Adrenal gland (tissue), 5 donors: ENCODE data around the gene MFN2.

ENCODE experiments used
- POLR2A ChIP-seq, 2 donors: fragments of 450-650 bp; IDR thresholded peaks; one replicate each; pipeline ENCODE4 v1.6.1; 2017; ENCODE audit warnings: antibody characterized with exemption in 2 of 2, mild to moderate bottlenecking in 2 of 2, moderate library complexity in 1 of 2
- TF ChIP-seq, protein P1 (sequence below), 6 experiments: fragments of 450-650 bp in 4 of 6; fragments of 200-600 bp in 2 of 6; sonication (generic) in 1 of 6; IDR thresholded peaks; 1 replicate in 5 of 6; 2 replicates in 1 of 6; pipeline versions ENCODE4 v1.5.1 to v1.8.0; 2016 to 2021; ENCODE audit warnings: antibody characterized with exemption in 6 of 6, mild to moderate bottlenecking in 2 of 6, moderate library complexity in 1 of 6
- donor health status: DM: no; HTN: no; CAD: no.

DNA sequence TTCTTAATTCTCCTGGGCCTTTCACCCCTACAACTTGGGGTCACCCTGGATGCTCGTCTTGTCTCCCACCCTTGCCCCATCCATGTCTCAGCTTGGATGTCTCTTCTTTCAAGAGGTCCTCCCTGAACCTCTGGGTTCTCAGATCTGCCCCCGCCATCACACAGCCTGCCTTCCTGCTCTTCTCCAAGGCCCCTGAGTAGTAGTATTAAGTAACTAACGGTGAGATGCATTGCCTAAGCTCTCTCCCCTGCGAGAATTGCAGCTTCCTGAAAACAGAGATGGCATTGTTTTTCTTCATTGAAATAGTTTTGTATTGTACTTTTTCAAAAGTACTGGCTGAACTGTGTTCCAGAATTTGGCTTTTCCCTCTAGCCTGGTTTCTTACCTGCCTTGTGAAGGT, 55.1 kb downstream of the MFN2 start:
- TF ChIP-seq, protein P1, sequence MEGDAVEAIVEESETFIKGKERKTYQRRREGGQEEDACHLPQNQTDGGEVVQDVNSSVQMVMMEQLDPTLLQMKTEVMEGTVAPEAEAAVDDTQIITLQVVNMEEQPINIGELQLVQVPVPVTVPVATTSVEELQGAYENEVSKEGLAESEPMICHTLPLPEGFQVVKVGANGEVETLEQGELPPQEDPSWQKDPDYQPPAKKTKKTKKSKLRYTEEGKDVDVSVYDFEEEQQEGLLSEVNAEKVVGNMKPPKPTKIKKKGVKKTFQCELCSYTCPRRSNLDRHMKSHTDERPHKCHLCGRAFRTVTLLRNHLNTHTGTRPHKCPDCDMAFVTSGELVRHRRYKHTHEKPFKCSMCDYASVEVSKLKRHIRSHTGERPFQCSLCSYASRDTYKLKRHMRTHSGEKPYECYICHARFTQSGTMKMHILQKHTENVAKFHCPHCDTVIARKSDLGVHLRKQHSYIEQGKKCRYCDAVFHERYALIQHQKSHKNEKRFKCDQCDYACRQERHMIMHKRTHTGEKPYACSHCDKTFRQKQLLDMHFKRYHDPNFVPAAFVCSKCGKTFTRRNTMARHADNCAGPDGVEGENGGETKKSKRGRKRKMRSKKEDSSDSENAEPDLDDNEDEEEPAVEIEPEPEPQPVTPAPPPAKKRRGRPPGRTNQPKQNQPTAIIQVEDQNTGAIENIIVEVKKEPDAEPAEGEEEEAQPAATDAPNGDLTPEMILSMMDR (IDR thresholded peaks at IDR 0.05): no peak
- TF ChIP-seq POLR2A (IDR thresholded peaks at IDR 0.05): no peak
